DND-41 (cell line): ENCODE data around the gene ANP32B.
"Not testable (repeated sequence)": the region's sequence is repeated elsewhere in the genome, so short reads cannot be mapped to it uniquely, and the experiment has no call there.

Experiments used
- ATAC-seq: fragments of 200-7000 bp; cut with Tn5 transposase; 3 replicates; pipeline ENCODE4 v1.9.1; 2021; ENCODE audit warnings: low read depth; ENCODE audit not compliant: insufficient read depth
- DNase-seq: peaks from one replicate; pipeline ENCODE4 v3.0.0-alpha.2; 2020
- H2AFZ ChIP-seq: 2 replicates; pipeline ENCODE4 v1.6.0; 2012; ENCODE audit warnings: low read depth, low read length
- H3K27ac ChIP-seq: 2 replicates; pipeline ENCODE4 v1.5.1; 2012; ENCODE audit warnings: low read length, inconsistent platforms
- H3K27me3 ChIP-seq: fragments of 200-600 bp; sonication (generic); 2 replicates; pipeline ENCODE4 v1.6.0; 2012; ENCODE audit warnings: low read length, mild to moderate bottlenecking, inconsistent platforms; ENCODE audit not compliant: insufficient read depth, poor library complexity
- H3K36me3 ChIP-seq: 2 replicates; pipeline ENCODE4 v1.5.1; 2012; ENCODE audit warnings: low read length, inconsistent platforms; ENCODE audit not compliant: insufficient read depth
- H3K4me1 ChIP-seq: 2 replicates; pipeline ENCODE4 v1.5.1; 2012; ENCODE audit warnings: mild to moderate bottlenecking, low read length; ENCODE audit not compliant: insufficient read depth
- H3K4me2 ChIP-seq: 2 replicates; pipeline ENCODE4 v1.6.0; 2012; ENCODE audit warnings: mild to moderate bottlenecking, moderate library complexity, low read length, inconsistent platforms; ENCODE audit not compliant: insufficient read depth
- H3K4me3 ChIP-seq, 2 experiments: fragments of 200-600 bp in 1 of 2; shearing (Covaris generic) in 1 of 2; 2 replicates each; pipeline ENCODE4 v1.5.1; 2012 to 2016; ENCODE audit warnings: inconsistent platforms in 2 of 2, low read length in 2 of 2, mild to moderate bottlenecking in 2 of 2, low read depth in 1 of 2, moderate library complexity in 1 of 2
- H3K79me2 ChIP-seq: 2 replicates; pipeline ENCODE4 v1.6.0; 2012; ENCODE audit warnings: low read length, inconsistent platforms; ENCODE audit not compliant: insufficient read depth
- H3K9ac ChIP-seq: 2 replicates; pipeline ENCODE4 v1.6.0; 2012; ENCODE audit warnings: low read depth, mild to moderate bottlenecking, inconsistent platforms, low read length, moderate library complexity
- H3K9me3 ChIP-seq: 2 replicates; pipeline ENCODE4 v1.5.1; 2012; ENCODE audit warnings: low read length, moderate library complexity, mild to moderate bottlenecking, inconsistent platforms; ENCODE audit not compliant: insufficient read depth, severe bottlenecking
- H4K20me1 ChIP-seq: 2 replicates; pipeline ENCODE4 v1.6.0; 2012; ENCODE audit warnings: low read length; ENCODE audit not compliant: insufficient read depth
- EZH2 ChIP-seq: IDR thresholded peaks from 3 replicates; pipeline ENCODE4 v1.6.1; 2012; ENCODE audit warnings: borderline replicate concordance, low read depth, mild to moderate bottlenecking, moderate library complexity, low read length, inconsistent platforms; ENCODE audit not compliant: severe bottlenecking
- TF ChIP-seq, protein P1 (sequence below): IDR thresholded peaks from 2 replicates; pipeline ENCODE4 v1.5.1; 2012; ENCODE audit warnings: borderline replicate concordance, low read length, moderate library complexity, mild to moderate bottlenecking; ENCODE audit not compliant: poor library complexity, severe bottlenecking; ENCODE audit errors: extremely low read depth

Gene ANP32B

GRCh38 chr9:97991818-97992217 lies 8.7 kb downstream of the ANP32B start:
- H3K27ac ChIP-seq: no peak overlapping the region
- H3K27me3 ChIP-seq: no peaks in the 10 kb centered on the region
- H3K4me2 ChIP-seq: peak overlapping the region; percentile 12; the same call in 1 of the 2 replicates
- peaks cover 73% of the 10 kb centered on the region for H3K36me3 ChIP-seq
- H4K20me1 ChIP-seq: peaks cover 90% of the 10 kb centered on the region
- H3K9me3 ChIP-seq: no peaks in the 10 kb centered on the region
- peaks cover 100% of the 10 kb centered on the region for H3K79me2 ChIP-seq
- DNase-seq: no peak
- no peak overlapping the region for H3K9ac ChIP-seq
- peaks cover 34% of the 10 kb centered on the region for H3K4me1 ChIP-seq
- H2AFZ ChIP-seq: no peak overlapping the region
- no peak overlapping the region for H3K4me3 ChIP-seq
- no peak for ATAC-seq
- TF ChIP-seq, protein P1, sequence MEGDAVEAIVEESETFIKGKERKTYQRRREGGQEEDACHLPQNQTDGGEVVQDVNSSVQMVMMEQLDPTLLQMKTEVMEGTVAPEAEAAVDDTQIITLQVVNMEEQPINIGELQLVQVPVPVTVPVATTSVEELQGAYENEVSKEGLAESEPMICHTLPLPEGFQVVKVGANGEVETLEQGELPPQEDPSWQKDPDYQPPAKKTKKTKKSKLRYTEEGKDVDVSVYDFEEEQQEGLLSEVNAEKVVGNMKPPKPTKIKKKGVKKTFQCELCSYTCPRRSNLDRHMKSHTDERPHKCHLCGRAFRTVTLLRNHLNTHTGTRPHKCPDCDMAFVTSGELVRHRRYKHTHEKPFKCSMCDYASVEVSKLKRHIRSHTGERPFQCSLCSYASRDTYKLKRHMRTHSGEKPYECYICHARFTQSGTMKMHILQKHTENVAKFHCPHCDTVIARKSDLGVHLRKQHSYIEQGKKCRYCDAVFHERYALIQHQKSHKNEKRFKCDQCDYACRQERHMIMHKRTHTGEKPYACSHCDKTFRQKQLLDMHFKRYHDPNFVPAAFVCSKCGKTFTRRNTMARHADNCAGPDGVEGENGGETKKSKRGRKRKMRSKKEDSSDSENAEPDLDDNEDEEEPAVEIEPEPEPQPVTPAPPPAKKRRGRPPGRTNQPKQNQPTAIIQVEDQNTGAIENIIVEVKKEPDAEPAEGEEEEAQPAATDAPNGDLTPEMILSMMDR: no peak
- TF ChIP-seq EZH2: no peak

DNA sequence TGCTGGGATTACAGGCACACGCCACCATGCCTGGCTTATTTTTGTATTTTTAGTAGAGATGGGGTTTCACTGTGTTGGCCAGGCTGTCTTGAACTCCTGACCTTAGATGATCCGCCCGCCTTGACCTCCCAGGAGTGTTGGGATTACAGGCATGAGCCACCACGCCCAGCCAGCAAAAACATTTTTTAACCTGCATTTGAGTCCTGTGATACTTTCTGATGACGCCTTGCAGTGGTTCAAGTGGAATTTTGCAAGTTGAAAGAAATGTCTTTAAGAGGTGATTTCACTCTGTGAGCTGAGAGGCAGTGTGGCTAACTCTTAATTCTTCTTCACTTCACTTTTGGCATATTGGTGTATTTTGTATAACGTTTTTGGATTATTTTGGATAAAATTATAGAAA lies 9.1 kb downstream of the ANP32B start:
- Histone ChIP-seq H3K4me2 (no peak overlapping the region), H3K9ac (no peak overlapping the region)

GRCh38 chr9:97993000-97993399 lies 9.9 kb downstream of the ANP32B start:
- Histone ChIP-seq H3K27me3 (no peaks in the 10 kb centered on the region), H3K27ac (no peak overlapping the region), H2AFZ (no peak overlapping the region), H3K36me3 (peaks cover 82% of the 10 kb centered on the region), H3K4me3 (no peak overlapping the region), H3K9me3 (no peaks in the 10 kb centered on the region), H3K4me1 (peaks cover 23% of the 10 kb centered on the region), H3K4me2 (0 out of 2 replicates have a peak overlapping the region, but pooled peaks have one; percentile 12), H4K20me1 (peaks cover 95% of the 10 kb centered on the region), H3K9ac (no peak overlapping the region), H3K79me2 (peaks cover 100% of the 10 kb centered on the region)
- TF ChIP-seq EZH2: no peak
- TF ChIP-seq, protein P1: no peak
- DNase-seq: no peak
- ATAC-seq: no peak

More for the DNA sequence above, 9.1 kb downstream of the ANP32B start:
- ATAC-seq (no peak), DNase-seq (no peak)
- Histone ChIP-seq H3K79me2 (peaks cover 100% of the 10 kb centered on the region), H3K27me3 (no peaks in the 10 kb centered on the region), H2AFZ (no peak overlapping the region), H4K20me1 (peaks cover 94% of the 10 kb centered on the region), H3K36me3 (peaks cover 76% of the 10 kb centered on the region), H3K4me3 (no peak overlapping the region), H3K9me3 (no peaks in the 10 kb centered on the region), H3K27ac (no peak overlapping the region), H3K4me1 (peaks cover 30% of the 10 kb centered on the region)
- TF ChIP-seq EZH2: no peak
- TF ChIP-seq, protein P1: no peak

DNA sequence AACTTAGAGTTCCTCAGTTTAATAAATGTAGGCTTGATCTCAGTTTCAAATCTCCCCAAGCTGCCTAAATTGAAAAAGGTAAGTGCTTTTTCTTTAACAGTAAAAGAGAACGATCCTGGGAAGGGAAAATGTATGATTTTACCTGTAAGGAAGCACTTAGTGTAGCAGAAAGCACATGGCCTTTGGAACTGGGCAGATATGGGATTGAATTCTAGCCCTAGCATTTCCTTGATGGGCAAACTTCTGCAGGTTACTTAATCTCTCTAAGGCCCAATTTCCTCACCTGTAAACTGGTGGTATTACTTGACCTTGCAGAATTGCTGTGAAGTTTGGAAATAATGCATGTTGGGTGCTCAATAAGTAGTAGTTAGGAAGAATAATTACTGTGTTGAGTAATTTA lies 11.6 kb downstream of the ANP32B start:
- Histone ChIP-seq H3K27me3 (no peaks in the 10 kb centered on the region), H3K36me3 (peaks cover 92% of the 10 kb centered on the region), H3K9me3 (no peaks in the 10 kb centered on the region), H3K4me2 (no peak overlapping the region), H3K9ac (no peak overlapping the region), H3K79me2 (peaks cover 97% of the 10 kb centered on the region), H3K27ac (no peak overlapping the region), H3K4me3 (no peak overlapping the region), H2AFZ (no peak overlapping the region), H4K20me1 (peaks cover 91% of the 10 kb centered on the region), H3K4me1 (peaks cover 12% of the 10 kb centered on the region)
- DNase-seq: no peak
- no peak for ATAC-seq
- TF ChIP-seq, protein P1: no peak
- no peak for TF ChIP-seq EZH2

- not testable (repeated sequence) for H3K9ac ChIP-seq, H3K4me1 ChIP-seq, H3K4me2 ChIP-seq, ATAC-seq, H2AFZ ChIP-seq, H3K9me3 ChIP-seq, H3K27me3 ChIP-seq, H3K4me3 ChIP-seq, H3K27ac ChIP-seq, DNase-seq
- Histone ChIP-seq H3K36me3 (peaks cover 95% of the 10 kb centered on the region), H4K20me1 (peaks cover 84% of the 10 kb centered on the region), H3K79me2 (peaks cover 95% of the 10 kb centered on the region)
Observed at GRCh38 chr9:97996676-97997075, 13.5 kb downstream of the ANP32B start.
